Astrocyte of the spinal cord (primary cell): ENCODE data around the gene SFXN5.

Experiments used
- DNase-seq: peaks from one replicate; pipeline ENCODE4 v3.0.0; 2011; ENCODE audit warnings: low read depth, low spot score
- H3K4me3 ChIP-seq: 2 replicates; pipeline ENCODE4 v1.5.1; 2011; ENCODE audit warnings: low read depth, mild to moderate bottlenecking, low read length, moderate library complexity
- CTCF ChIP-seq: IDR thresholded peaks from 2 replicates; pipeline ENCODE4 v1.5.1; 2012; ENCODE audit warnings: low read depth, mild to moderate bottlenecking, low read length, inconsistent platforms
- in situ Hi-C: cut with HindIII; loops from 2 replicates; pipeline ENCODE4 v1.10.0; 2017; ENCODE audit warnings: low sequenced_read_pairs

SFXN5 gene

GRCh38 chr2:72963423-72964145 lies 107.9 kb downstream of the SFXN5 start:
- in situ Hi-C loops, result no loop called here
- no peak for DNase-seq
- no peak for TF ChIP-seq CTCF
- no peak overlapping the region for H3K4me3 ChIP-seq

- H3K4me3 ChIP-seq, result no peak overlapping the region
- no peak for TF ChIP-seq CTCF
- no peak for DNase-seq
- in situ Hi-C loops, result no loop called here
Observed at GRCh38 chr2:72962911-72963310, 108.6 kb downstream of the SFXN5 start.

- in situ Hi-C loops, result no loop called here
- H3K4me3 ChIP-seq, result no peak overlapping the region
- TF ChIP-seq CTCF, result no peak
- no peak for DNase-seq
Observed at GRCh38 chr2:72961853-72962468, 109.6 kb downstream of the SFXN5 start.

- DNase-seq, result no peak
- in situ Hi-C loops, result no loop called here
- no peak overlapping the region for H3K4me3 ChIP-seq
- no peak for TF ChIP-seq CTCF
Observed at GRCh38 chr2:72961036-72961720, 110.3 kb downstream of the SFXN5 start.

- no peak for TF ChIP-seq CTCF
- DNase-seq, result no peak
- no peak overlapping the region for H3K4me3 ChIP-seq
- in situ Hi-C loops, result no loop called here
Observed at GRCh38 chr2:72959995-72960981, 111.2 kb downstream of the SFXN5 start.

GRCh38 chr2:72959554-72959953 lies 112.0 kb downstream of the SFXN5 start:
- no peak overlapping the region for H3K4me3 ChIP-seq
- DNase-seq, result no peak
- in situ Hi-C loops, result no loop called here
- TF ChIP-seq CTCF, result no peak
